ENCODE measurements around the gene MAP2K6.

GRCh38 chr17:69558796-69559195 is 144.3 kb downstream of the MAP2K6 start:
- TF ChIP-seq EZH2phosphoT487 (IDR thresholded peaks at IDR 0.05; ENCODE audit: insufficient read depth, low read depth) (no peak), EZH2 (IDR thresholded peaks at IDR 0.05; ENCODE audit: insufficient read depth, poor library complexity, severe bottlenecking) (no peak)
